Small intestine (tissue), 7 donors: Measurements from ENCODE around the gene NDRG4. TPM values are rescaled to one million over a fixed set of nuclear protein-coding genes. Genes with fewer than 3 reads are reported as not detected.

Source experiments
- DNase-seq, 2 donors: peaks; one replicate each; pipeline versions ENCODE4 v3.0.0 to v3.0.0-alpha.2; 2013
- FAIRE-seq: peaks from 2 replicates; lab custom pipeline; 2012; peaks lifted over from hg19 to GRCh38; lab: Jason Lieb, UNC
- H3K27ac ChIP-seq, 3 donors: one replicate each; pipeline ENCODE4 v1.5.1; 2013; ENCODE audit warnings: low read length in 2 of 3, mild to moderate bottlenecking in 2 of 3, control low read depth in 1 of 3, inconsistent platforms in 1 of 3, low read depth in 1 of 3, moderate library complexity in 1 of 3
- H3K27me3 ChIP-seq, 3 donors: one replicate each; pipeline ENCODE4 v1.6.1; 2013; ENCODE audit warnings: low read length in 3 of 3, inconsistent platforms in 1 of 3; ENCODE audit not compliant: control insufficient read depth in 3 of 3, insufficient read depth in 3 of 3
- H3K36me3 ChIP-seq, 3 donors: one replicate each; pipeline ENCODE4 v1.6.1; 2013; ENCODE audit warnings: low read length in 3 of 3, inconsistent platforms in 1 of 3, low read depth in 1 of 3, mild to moderate bottlenecking in 1 of 3, moderate library complexity in 1 of 3; ENCODE audit not compliant: control insufficient read depth in 3 of 3, insufficient read depth in 2 of 3
- H3K4me1 ChIP-seq, 3 donors: one replicate each; pipeline ENCODE4 v1.6.1; 2013; ENCODE audit warnings: low read length in 2 of 3, inconsistent platforms in 1 of 3, low read depth in 1 of 3, mild to moderate bottlenecking in 1 of 3, moderate library complexity in 1 of 3; ENCODE audit not compliant: control insufficient read depth in 3 of 3, insufficient read depth in 2 of 3
- H3K4me3 ChIP-seq, 3 donors: one replicate each; pipeline ENCODE4 v1.5.1; 2013; ENCODE audit warnings: low read length in 3 of 3, control low read depth in 1 of 3, inconsistent platforms in 1 of 3, low read depth in 1 of 3, mild to moderate bottlenecking in 1 of 3, moderate library complexity in 1 of 3
- H3K9me3 ChIP-seq, 2 donors: one replicate each; pipeline ENCODE4 v1.6.1; 2013; ENCODE audit warnings: low read depth in 1 of 2, low read length in 1 of 2; ENCODE audit not compliant: control insufficient read depth in 2 of 2, insufficient read depth in 1 of 2
- WGBS, 3 donors: extraction: QIAGEN DNeasy Blood & Tissue Kit; methylation state at CpG; one replicate each; pipeline ENCODE4 v1.1.7; 2013; 5-methylcytosine and 5-hydroxymethylcytosine counted together
- polyA plus RNA-seq, 4 donors: library from polyadenylated mRNA; stranded (reverse) in 3 of 4; unstranded in 1 of 4; fragments of 200-250 nt in 3 of 4; fragments of 120-200 nt in 1 of 4; gene quantifications; one replicate each; pipeline versions ENCODE4 v1.2.1 to v1.2.3, GENCODE V29; 2013
- donor health status: healthy with polysubstance abuse.
- donor health status: control.
- donor health status: control.
- donor health status: Bipolar disorder and iron deficiency.
- donor health status: healthy.

The NDRG4 gene
- polyA plus RNA-seq, 4 donors: 0.67 to 19.3 (median 6.0) TPM

- H3K4me1 ChIP-seq: peaks cover 3 to 11% (median 3%) of the 10 kb centered on the region in 3 donors
- H3K9me3 ChIP-seq: no peaks in the 10 kb centered on the region
- peaks cover 14 to 47% (median 31%) of the 10 kb centered on the region in 3 donors for H3K36me3 ChIP-seq
- no peak overlapping the region for H3K27ac ChIP-seq
- DNase-seq (no peak), FAIRE-seq (no peak)
- H3K27me3 ChIP-seq: no peaks in the 10 kb centered on the region
- no peak overlapping the region for H3K4me3 ChIP-seq
Measured at GRCh38 chr16:58519707-58520106, 19.8 kb downstream of the NDRG4 start.

- Histone ChIP-seq H3K36me3 (peaks cover 18 to 46% (median 40%) of the 10 kb centered on the region in 3 donors), H3K27ac (no peak overlapping the region), H3K4me1 (no peaks in the 10 kb centered on the region), H3K9me3 (no peaks in the 10 kb centered on the region), H3K4me3 (no peak overlapping the region), H3K27me3 (no peaks in the 10 kb centered on the region)
- FAIRE-seq (no peak), DNase-seq (no peak)
- 88 to 93% (median 91%) methylated on average over 5 of the region's 5 CpGs for WGBS, 3 donors
Measured at GRCh38 chr16:58530179-58530578, 30.2 kb downstream of the NDRG4 start.

GRCh38 chr16:58532414-58532813 lies 32.5 kb downstream of the NDRG4 start:
- H3K36me3 ChIP-seq: peaks cover 24 to 49% (median 34%) of the 10 kb centered on the region in 3 donors
- FAIRE-seq: no peak

GRCh38 chr16:58533751-58534470 lies 34.0 kb downstream of the NDRG4 start:
- no peak overlapping the region for H3K4me3 ChIP-seq
- 95 to 96% (median 95%) methylated on average over 14 of the region's 14 CpGs for WGBS, 3 donors
- H3K27ac ChIP-seq: no peak overlapping the region
- H3K9me3 ChIP-seq: no peaks in the 10 kb centered on the region
- no peaks in the 10 kb centered on the region for H3K27me3 ChIP-seq
- DNase-seq (no peak), FAIRE-seq (no peak)
- no peaks in the 10 kb centered on the region for H3K4me1 ChIP-seq
- peaks cover 26 to 52% (median 33%) of the 10 kb centered on the region in 3 donors for H3K36me3 ChIP-seq

More at GRCh38 chr16:58532414-58532813, 32.5 kb downstream of the NDRG4 start:
- WGBS, 3 donors: 61 to 88% (median 82%) methylated on average over 3 of the region's 3 CpGs
- H3K4me3 ChIP-seq: no peak overlapping the region
- no peaks in the 10 kb centered on the region for H3K9me3 ChIP-seq
- H3K27me3 ChIP-seq: no peaks in the 10 kb centered on the region
- no peaks in the 10 kb centered on the region for H3K4me1 ChIP-seq
- H3K27ac ChIP-seq: no peak overlapping the region
- no peak for DNase-seq

- H3K4me3 ChIP-seq: no peak overlapping the region
- no peaks in the 10 kb centered on the region for H3K27me3 ChIP-seq
- FAIRE-seq (no peak), DNase-seq (no peak)
- WGBS, 3 donors: 61 to 82% (median 82%) methylated on average over 3 of the region's 3 CpGs
- peaks cover 31 to 52% (median 35%) of the 10 kb centered on the region in 3 donors for H3K36me3 ChIP-seq
- no peaks in the 10 kb centered on the region for H3K4me1 ChIP-seq
- H3K9me3 ChIP-seq: no peaks in the 10 kb centered on the region
- no peak overlapping the region for H3K27ac ChIP-seq
Measured at GRCh38 chr16:58535100-58535499, 35.2 kb downstream of the NDRG4 start.

- H3K27me3 ChIP-seq: no peaks in the 10 kb centered on the region
- 31 to 62% (median 48%) methylated on average over 5 of the region's 5 CpGs for WGBS, 3 donors
- no peak overlapping the region for H3K4me3 ChIP-seq
- no peaks in the 10 kb centered on the region for H3K4me1 ChIP-seq
- H3K27ac ChIP-seq: no peak overlapping the region
- H3K9me3 ChIP-seq: no peaks in the 10 kb centered on the region
- FAIRE-seq: no peak
- peaks cover 29 to 50% (median 36%) of the 10 kb centered on the region in 3 donors for H3K36me3 ChIP-seq
- no peak for DNase-seq
Measured at GRCh38 chr16:58536278-58536677, 36.3 kb downstream of the NDRG4 start.

- Histone ChIP-seq H3K36me3 (peaks cover 33 to 46% (median 36%) of the 10 kb centered on the region in 3 donors), H3K27me3 (no peaks in the 10 kb centered on the region), H3K27ac (no peak overlapping the region), H3K4me1 (no peaks in the 10 kb centered on the region), H3K9me3 (no peaks in the 10 kb centered on the region), H3K4me3 (no peak overlapping the region)
- FAIRE-seq (no peak), DNase-seq (no peak)
- 73 to 85% (median 77%) methylated on average over 10 of the region's 10 CpGs for WGBS, 3 donors
Measured at GRCh38 chr16:58537124-58537906, 37.4 kb downstream of the NDRG4 start.

GRCh38 chr16:58541711-58542110 lies 41.8 kb downstream of the NDRG4 start:
- H3K27ac ChIP-seq: no peak overlapping the region
- DNase-seq: no peak
- H3K9me3 ChIP-seq: no peaks in the 10 kb centered on the region

More at GRCh38 chr16:58541711-58542110, 41.8 kb downstream of the NDRG4 start:
- WGBS, 3 donors: 81 to 94% (median 92%) methylated on average over 2 of the region's 2 CpGs
- Histone ChIP-seq H3K4me3 (no peak overlapping the region), H3K4me1 (no peaks in the 10 kb centered on the region), H3K36me3 (peaks cover 33 to 53% (median 35%) of the 10 kb centered on the region in 3 donors), H3K27me3 (no peaks in the 10 kb centered on the region)
- no peak for FAIRE-seq
